Heart right ventricle (tissue), 16 donors: ENCODE data around the gene MED29. TPM values are rescaled to one million over a fixed set of nuclear protein-coding genes. Genes with fewer than 3 reads are reported as not detected.

ENCODE experiments used
- ATAC-seq, 8 donors: fragments of 200-7000 bp; cut with Tn5 transposase; one replicate each; pipeline ENCODE4 v1.9.1; 2020; ENCODE audit warnings: mild to moderate bottlenecking in 8 of 8, moderate library complexity in 8 of 8, moderate number of reproducible peaks in 1 of 8
- DNase-seq, 2 donors: peaks; one replicate each; pipeline ENCODE4 v3.0.0-alpha.2; 2020
- H3K27ac ChIP-seq, 10 donors: fragments of 200-600 bp; sonication (generic) in 2 of 10; one replicate each; pipeline versions ENCODE4 v1.5.0 to v1.8.0; 2020 to 2022; ENCODE audit warnings: mild to moderate bottlenecking in 3 of 10
- H3K27me3 ChIP-seq, 7 donors: fragments of 200-600 bp; one replicate each; pipeline ENCODE4 v1.8.0; 2021 to 2022; ENCODE audit warnings: mild to moderate bottlenecking in 2 of 7
- H3K36me3 ChIP-seq, 9 donors: fragments of 200-600 bp; sonication (generic) in 1 of 9; one replicate each; pipeline versions ENCODE4 v1.5.0 to v1.8.0; 2020 to 2022; ENCODE audit warnings: mild to moderate bottlenecking in 2 of 9
- H3K4me1 ChIP-seq, 9 donors: fragments of 200-600 bp; sonication (generic) in 1 of 9; one replicate each; pipeline versions ENCODE4 v1.5.0 to v1.8.0; 2020 to 2022; ENCODE audit warnings: mild to moderate bottlenecking in 4 of 9
- H3K4me3 ChIP-seq, 10 donors: fragments of 200-600 bp; sonication (generic) in 2 of 10; one replicate each; pipeline versions ENCODE4 v1.5.0 to v1.8.0; 2020 to 2022; ENCODE audit warnings: mild to moderate bottlenecking in 7 of 10, moderate library complexity in 2 of 10
- H3K9me3 ChIP-seq, 11 donors: fragments of 200-600 bp in 10 of 11; sonication (generic) in 2 of 11; one replicate each; pipeline versions ENCODE4 v1.5.0 to v1.8.0; 2013 to 2022; ENCODE audit warnings: mild to moderate bottlenecking in 2 of 11, control low read depth in 1 of 11, moderate library complexity in 1 of 11
- WGBS, 2 donors: extraction: QIAGEN DNeasy Blood & Tissue Kit; methylation state at CpG; one replicate each; pipeline ENCODE4 v1.1.7; 2013; ENCODE audit warnings: inconsistent platforms in 1 of 2; 5-methylcytosine and 5-hydroxymethylcytosine counted together
- intact Hi-C, 10 donors: fragments of 100-400 bp; cut with DNase I; formaldehyde crosslinking; loops; one replicate each; pipeline versions ENCODE4 v1.11.1 to v1.14.2; 2022
- polyA plus RNA-seq, 2 donors: library from polyadenylated mRNA; stranded (reverse); fragments of 200-250 nt; gene quantifications; one replicate each; pipeline ENCODE4 v1.2.3, GENCODE V29; 2013
- total RNA-seq, 10 donors: library from RNA; stranded (reverse); fragmentation: NEBNext Ultra II Directional in 3 of 10; extraction: Animal tissue kit (Norgen Biotek cat#: 25700) in 3 of 10; gene quantifications; one replicate each; pipeline versions ENCODE4 v1.2.1 to v1.2.4, GENCODE V29; 2021 to 2023
- TF ChIP-seq, protein P1 (sequence below), 9 donors: fragments of 200-600 bp; sonication (generic) in 2 of 9; IDR thresholded peaks; one replicate each; pipeline versions ENCODE4 v1.5.0 to v1.8.0; 2021 to 2022; ENCODE audit warnings: antibody characterized with exemption in 9 of 9, mild to moderate bottlenecking in 5 of 9, moderate library complexity in 1 of 9
- donor health status: Arrhythmogenic right ventricular cardiomyopathy.
- donor health status: ischemic (EF 13 %, LVEDD 7.1; RV severe dilation, severe dysfunction).
- donor health status: healthy with polysubstance abuse.
- donor health status: DM: no; HTN: yes; CAD: no.
- donor health status: DM: no; HTN: no; CAD: no.
- donor health status: ischemic (EF 25% LVEDD 6.9; RV normal size, moderate dysfunction).
- donor health status: ischemic (EF 25% LVEDD 5.7; RV mildly dilated, moderate dysfunction).
- donor health status: healthy.
- donor health status: DM: yes; HTN: yes; CAD: no.
- donor health status: Ischemic cardiomyopathy.
- donor health status: ischemic (EF 35%, LVEDD 5.7; RV mildly dilated, moderate dysfunction).
- donor health status: nonischemic (EF 11% LVEDD 7.7; RV severe dilation, severe dysfunction).
- donor health status: DM: yes; HTN: yes; CAD: no.
- donor health status: PGD.
- donor health status: ischemic (EF 29% LVEDD 5.4; RV normal size, mild dysfunction).
- donor health status: nonischemic (EF 23%, LVEDD 6.1; RV moderate dilation, normal function).

Gene MED29
- total and polyA plus RNA-seq, 12 donors: 16.2 to 32.3 (median 27.1) TPM

DNA sequence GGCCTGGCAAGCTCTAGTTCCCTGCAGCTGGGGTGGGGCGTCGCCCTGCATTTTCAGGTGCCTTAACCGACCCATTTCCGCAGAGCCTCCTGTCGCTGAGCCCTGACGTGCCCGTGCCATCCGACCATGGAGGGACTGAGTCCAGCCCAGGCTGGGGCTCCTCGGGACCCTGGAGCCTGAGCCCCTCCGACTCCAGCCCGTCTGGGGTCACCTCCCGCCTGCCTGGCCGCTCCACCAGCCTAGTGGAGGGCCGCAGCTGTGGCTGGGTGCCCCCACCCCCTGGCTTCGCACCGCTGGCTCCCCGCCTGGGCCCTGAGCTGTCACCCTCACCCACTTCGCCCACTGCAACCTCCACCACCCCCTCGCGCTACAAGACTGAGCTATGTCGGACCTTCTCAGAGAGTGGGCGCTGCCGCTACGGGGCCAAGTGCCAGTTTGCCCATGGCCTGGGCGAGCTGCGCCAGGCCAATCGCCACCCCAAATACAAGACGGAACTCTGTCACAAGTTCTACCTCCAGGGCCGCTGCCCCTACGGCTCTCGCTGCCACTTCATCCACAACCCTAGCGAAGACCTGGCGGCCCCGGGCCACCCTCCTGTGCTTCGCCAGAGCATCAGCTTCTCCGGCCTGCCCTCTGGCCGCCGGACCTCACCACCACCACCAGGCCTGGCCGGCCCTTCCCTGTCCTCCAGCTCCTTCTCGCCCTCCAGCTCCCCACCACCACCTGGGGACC lies 16.6 kb downstream of the MED29 start:
- Histone ChIP-seq H3K27me3 (no peaks in the 10 kb centered on the region), H3K27ac (peak overlapping the region; percentile 94 to 100 (median 99)), H3K9me3 (no peaks in the 10 kb centered on the region), H3K36me3 (peaks cover 6 to 22% (median 9%) of the 10 kb centered on the region in 9 donors), H3K4me3 (peak overlapping the region; percentile 67 to 99 (median 90)), H3K4me1 (peaks cover 14 to 69% (median 47%) of the 10 kb centered on the region in 9 donors)
- TF ChIP-seq, protein P1, sequence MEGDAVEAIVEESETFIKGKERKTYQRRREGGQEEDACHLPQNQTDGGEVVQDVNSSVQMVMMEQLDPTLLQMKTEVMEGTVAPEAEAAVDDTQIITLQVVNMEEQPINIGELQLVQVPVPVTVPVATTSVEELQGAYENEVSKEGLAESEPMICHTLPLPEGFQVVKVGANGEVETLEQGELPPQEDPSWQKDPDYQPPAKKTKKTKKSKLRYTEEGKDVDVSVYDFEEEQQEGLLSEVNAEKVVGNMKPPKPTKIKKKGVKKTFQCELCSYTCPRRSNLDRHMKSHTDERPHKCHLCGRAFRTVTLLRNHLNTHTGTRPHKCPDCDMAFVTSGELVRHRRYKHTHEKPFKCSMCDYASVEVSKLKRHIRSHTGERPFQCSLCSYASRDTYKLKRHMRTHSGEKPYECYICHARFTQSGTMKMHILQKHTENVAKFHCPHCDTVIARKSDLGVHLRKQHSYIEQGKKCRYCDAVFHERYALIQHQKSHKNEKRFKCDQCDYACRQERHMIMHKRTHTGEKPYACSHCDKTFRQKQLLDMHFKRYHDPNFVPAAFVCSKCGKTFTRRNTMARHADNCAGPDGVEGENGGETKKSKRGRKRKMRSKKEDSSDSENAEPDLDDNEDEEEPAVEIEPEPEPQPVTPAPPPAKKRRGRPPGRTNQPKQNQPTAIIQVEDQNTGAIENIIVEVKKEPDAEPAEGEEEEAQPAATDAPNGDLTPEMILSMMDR (IDR thresholded peaks at IDR 0.05): no peak
- ATAC-seq: no peak
- DNase-seq: peak; percentile 37 to 47
- intact Hi-C loops: no loop called here
- 16 to 20% methylated on average over 40 of the region's 40 CpGs for WGBS, 2 donors

DNA sequence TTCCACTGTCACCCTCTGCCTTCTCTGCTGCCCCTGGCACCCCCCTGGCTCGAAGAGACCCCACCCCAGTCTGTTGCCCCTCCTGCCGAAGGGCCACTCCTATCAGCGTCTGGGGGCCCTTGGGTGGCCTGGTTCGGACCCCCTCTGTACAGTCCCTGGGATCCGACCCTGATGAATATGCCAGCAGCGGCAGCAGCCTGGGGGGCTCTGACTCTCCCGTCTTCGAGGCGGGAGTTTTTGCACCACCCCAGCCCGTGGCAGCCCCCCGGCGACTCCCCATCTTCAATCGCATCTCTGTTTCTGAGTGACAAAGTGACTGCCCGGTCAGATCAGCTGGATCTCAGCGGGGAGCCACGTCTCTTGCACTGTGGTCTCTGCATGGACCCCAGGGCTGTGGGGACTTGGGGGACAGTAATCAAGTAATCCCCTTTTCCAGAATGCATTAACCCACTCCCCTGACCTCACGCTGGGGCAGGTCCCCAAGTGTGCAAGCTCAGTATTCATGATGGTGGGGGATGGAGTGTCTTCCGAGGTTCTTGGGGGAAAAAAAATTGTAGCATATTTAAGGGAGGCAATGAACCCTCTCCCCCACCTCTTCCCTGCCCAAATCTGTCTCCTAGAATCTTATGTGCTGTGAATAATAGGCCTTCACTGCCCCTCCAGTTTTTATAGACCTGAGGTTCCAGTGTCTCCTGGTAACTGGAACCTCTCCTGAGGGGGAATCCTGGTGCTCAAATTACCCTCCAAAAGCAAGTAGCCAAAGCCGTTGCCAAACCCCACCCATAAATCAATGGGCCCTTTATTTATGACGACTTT lies 17.4 kb downstream of the MED29 start:
- WGBS, 2 donors: 36 to 44% methylated on average over 20 of the region's 20 CpGs
- peaks cover 6 to 22% (median 9%) of the 10 kb centered on the region in 9 donors for H3K36me3 ChIP-seq
- ATAC-seq (no peak), DNase-seq (peak in 1 of 2 donors; percentile 21)
- H3K4me1 ChIP-seq: peaks cover 14 to 64% (median 42%) of the 10 kb centered on the region in 9 donors
- no peaks in the 10 kb centered on the region for H3K27me3 ChIP-seq
- intact Hi-C loops: no loop called here
- H3K9me3 ChIP-seq: no peaks in the 10 kb centered on the region
- peak overlapping the region; percentile 94 to 100 (median 99) for H3K27ac ChIP-seq
- peak overlapping the region; percentile 67 to 99 (median 90) for H3K4me3 ChIP-seq
- TF ChIP-seq, protein P1 (IDR thresholded peaks at IDR 0.05): no peak

DNA sequence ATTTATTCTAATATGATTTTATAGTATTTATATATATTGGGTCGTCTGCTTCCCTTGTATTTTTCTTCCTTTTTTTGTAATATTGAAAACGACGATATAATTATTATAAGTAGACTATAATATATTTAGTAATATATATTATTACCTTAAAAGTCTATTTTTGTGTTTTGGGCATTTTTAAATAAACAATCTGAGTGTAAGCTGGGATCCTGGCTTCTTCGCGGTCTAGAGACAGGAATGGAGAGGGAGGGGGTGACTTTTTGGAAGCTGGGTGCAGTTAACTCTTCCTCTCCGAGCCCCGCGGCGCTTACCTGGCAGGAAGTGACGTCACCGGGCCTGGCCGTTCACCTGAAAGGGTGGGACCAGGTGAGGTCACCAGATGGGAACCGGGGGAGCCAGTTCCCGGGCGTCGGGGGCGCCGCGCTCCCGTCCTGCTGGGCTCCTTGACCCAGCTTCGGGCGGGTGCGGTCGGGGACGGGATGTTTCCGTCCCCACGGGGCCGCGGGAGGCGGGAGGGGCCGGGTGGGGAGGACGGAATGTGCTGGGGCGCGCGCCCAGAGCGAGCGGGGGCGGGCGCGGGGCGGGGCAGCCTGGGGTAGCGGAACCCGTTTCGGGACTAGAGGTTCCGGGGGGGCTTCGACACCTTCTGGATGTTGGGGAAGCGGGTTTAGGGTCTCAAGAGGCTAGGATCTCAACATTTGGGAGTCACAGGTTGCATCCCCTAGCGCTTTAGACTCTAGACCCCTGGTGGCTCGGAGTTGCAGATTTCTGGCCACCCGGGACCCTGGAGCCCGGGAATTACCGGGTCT lies 18.2 kb downstream of the MED29 start:
- DNase-seq (peak; percentile 90 to 94), ATAC-seq (peak; percentile 25 to 59 (median 36))
- TF ChIP-seq, protein P1 (IDR thresholded peaks at IDR 0.05): peak in 2 of 9 donors; percentile 16
- Histone ChIP-seq H3K9me3 (no peaks in the 10 kb centered on the region), H3K4me1 (peaks cover 14 to 64% (median 41%) of the 10 kb centered on the region in 9 donors), H3K36me3 (peaks cover 6 to 22% (median 9%) of the 10 kb centered on the region in 9 donors), H3K27me3 (no peaks in the 10 kb centered on the region), H3K4me3 (peak overlapping the region; percentile 67 to 99 (median 90)), H3K27ac (peak overlapping the region; percentile 94 to 100 (median 99))
- 1 to 2% methylated on average over 42 to 52 of the region's 52 CpGs for WGBS, 2 donors
- intact Hi-C loops: loop anchor here in 4 of 10 donors (2.0 to 10.0 kb wide), 4 partner anchors 13 to 285 kb away; partner anchors contain the start of genes SAMD4B (in 3 of the 4), EID2B (in 1 of the 4) and PAK4 (in 1 of the 4)
